GM10266 (cell line): ENCODE data around the gene CALCR.
"Not testable (repeated sequence)": the region's sequence is repeated elsewhere in the genome, so short reads cannot be mapped to it uniquely, and the experiment has no call there.

Experiments
- DNase-seq: peaks from one replicate; pipeline ENCODE4 v3.0.0; 2012; ENCODE audit errors: extremely low spot score
- TF ChIP-seq, protein P1 (sequence below): IDR thresholded peaks from 2 replicates; pipeline ENCODE4 v1.5.1; 2012; ENCODE audit warnings: mild to moderate bottlenecking, low read depth; ENCODE audit not compliant: control insufficient read depth, insufficient read depth; ENCODE audit errors: missing control alignments

CALCR gene

DNA sequence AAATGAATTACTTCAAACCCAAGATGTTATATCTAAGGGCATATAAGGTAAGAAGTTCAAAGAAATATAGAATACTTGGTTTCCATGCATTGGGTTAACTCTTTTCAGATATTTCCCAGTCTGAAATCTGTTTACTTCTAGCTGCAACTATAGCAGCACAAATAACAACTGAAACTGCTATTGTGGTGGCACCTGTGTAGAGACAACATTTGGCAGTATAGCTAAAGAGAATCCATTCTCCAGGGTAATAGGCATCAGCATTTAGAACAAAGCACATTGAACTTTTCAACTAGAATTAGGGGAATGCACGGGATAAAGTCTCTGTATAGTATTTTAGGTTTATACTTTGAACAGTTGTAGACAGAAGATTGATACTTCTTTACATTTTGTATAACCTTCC, 19.7 kb upstream of the CALCR start:
- DNase-seq, result no peak
- TF ChIP-seq, protein P1, sequence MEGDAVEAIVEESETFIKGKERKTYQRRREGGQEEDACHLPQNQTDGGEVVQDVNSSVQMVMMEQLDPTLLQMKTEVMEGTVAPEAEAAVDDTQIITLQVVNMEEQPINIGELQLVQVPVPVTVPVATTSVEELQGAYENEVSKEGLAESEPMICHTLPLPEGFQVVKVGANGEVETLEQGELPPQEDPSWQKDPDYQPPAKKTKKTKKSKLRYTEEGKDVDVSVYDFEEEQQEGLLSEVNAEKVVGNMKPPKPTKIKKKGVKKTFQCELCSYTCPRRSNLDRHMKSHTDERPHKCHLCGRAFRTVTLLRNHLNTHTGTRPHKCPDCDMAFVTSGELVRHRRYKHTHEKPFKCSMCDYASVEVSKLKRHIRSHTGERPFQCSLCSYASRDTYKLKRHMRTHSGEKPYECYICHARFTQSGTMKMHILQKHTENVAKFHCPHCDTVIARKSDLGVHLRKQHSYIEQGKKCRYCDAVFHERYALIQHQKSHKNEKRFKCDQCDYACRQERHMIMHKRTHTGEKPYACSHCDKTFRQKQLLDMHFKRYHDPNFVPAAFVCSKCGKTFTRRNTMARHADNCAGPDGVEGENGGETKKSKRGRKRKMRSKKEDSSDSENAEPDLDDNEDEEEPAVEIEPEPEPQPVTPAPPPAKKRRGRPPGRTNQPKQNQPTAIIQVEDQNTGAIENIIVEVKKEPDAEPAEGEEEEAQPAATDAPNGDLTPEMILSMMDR, result no peak

DNA sequence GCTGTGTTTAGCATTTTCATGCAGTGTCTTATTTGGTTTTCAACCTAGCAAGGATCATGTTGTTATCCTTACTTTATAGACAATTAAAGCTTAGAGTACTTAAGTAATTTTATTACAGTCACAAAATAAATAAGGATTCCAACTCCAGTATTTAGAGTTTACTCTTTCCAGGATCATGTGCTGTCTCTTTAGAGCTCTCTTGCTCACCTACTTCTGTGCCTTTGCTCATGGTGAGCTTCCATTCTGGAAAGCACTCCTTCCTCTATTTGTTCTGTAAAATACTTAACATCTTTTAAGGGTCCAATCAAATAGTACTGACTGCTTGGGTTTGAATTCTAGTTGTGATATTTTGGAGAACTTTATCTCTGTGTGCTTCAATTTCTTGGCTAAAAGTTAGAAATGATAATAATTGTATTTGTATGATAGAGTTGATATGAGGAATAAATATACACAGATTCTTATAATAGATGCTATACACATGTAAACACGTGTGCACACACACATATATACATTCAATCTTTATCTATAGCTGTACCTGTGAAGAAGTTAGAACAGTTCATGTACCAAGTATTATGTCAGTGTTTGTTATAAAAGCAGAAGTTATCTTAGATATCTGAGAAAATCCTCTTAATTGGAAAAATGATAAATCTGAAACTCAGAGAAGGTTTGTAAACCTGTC, 18.2 kb upstream of the CALCR start:
- no peak for DNase-seq
- TF ChIP-seq, protein P1, result no peak

DNA sequence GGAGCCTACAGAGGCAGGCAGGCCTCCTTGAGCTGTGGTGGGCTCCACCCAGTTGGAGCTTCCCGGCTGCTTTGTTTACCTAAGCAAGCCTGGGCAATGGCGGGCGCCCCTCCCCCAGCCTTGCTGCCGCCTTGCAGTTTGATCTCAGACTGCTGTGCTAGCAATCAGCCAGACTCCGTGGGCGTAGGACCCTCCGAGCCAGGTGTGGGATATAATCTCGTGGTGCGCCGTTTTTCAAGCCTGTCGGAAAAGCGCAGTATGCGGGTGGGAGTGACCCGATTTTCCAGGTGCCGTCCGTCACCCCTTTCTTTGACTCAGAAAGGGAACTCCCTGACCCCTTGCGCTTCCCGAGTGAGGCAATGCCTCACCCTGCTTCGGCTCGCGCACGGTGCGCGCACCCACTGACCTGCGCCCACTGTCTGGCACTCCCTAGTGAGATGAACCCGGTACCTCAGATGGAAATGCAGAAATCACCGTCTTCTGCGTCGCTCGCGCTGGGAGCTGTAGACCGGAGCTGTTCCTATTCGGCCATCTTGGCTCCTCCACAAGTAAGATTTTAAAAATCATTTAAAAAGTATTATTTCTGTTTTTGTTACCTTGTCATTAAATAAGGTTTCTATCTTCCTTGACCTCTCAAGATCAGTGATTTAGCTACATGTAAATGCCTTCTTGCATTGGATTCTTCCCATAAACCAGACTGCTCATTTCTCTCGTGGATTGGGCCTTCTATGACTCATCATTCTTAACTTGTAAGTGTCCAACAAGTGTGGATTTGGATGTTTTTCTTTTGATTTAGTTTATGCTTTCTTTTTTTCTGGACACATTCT, 16.9 kb upstream of the CALCR start:
- DNase-seq, result not testable (repeated sequence)

DNA sequence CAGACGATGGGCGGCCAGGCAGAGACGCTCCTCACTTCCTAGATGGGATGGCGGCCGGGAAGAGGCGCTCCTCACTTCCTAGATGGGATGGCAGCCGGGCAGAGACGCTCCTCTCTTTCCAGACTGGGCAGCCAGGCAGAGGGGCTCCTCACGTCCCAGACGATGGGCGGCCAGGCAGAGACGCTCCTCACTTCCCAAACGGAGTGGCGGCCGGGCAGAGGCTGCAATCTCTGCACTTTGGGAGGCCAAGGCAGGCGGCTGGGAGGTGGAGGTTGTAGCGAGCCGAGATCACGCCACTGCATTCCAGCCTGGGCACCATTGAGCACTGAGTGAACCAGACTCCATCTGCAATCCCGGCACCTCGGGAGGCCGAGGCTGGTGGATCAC, 11.9 kb upstream of the CALCR start:
- not testable (repeated sequence) for DNase-seq

DNA sequence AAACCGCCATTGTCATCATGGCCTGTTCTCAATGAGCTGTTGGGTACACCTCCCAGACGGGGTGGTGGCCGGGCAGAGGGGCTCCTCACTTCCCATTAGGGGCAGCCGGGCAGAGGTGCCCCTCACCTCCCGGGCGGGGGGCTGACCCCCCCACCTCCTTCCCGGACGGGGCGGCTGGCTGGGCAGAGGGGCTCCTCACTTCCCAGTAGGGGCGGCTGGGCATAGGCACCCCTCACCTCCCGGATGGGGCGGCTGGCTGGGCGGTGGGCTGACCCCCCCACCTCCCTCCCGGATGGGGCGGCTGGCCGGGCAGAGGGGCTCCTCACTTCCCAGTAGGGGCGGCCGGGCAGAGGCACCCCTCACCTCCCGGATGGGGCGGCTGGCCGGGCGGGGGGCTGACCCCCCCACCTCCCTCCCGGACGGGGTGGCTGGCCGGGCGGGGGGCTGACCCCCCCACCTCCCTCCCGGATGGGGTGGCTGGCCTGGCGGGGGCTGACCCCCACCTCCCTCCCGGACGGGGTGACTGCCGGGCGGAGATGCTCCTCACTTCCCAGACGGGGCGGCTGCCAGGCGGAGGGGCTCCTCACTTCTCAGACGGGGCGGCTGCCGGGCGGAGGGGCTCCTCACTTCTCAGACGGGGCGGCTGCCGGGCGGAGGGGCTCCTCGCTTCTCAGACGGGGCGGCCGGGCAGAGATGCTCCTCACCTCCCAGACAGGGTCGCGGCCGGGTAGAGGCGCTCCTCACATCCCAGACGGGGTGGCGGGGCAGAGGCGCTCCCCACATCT, 11.4 kb upstream of the CALCR start:
- not testable (repeated sequence) for DNase-seq

DNA sequence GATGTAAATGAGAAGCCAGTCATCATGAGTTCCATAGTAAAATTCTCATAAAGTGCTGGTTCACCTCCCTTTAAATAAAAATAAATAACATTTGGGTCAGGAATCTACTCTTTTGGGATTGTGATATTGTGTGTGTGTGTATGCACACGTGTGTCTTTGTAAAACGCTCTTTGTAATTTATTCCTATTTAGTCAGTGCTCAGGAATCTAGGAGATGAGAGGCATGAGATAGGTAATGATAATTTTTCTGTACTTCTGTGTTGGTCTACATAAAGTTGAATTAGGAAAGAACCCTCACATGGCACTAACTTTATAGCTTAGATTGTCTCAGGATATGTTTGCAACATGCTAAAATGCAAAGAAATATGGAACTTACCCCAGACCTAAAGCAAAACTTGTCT, 4.9 kb upstream of the CALCR start:
- DNase-seq, result no peak
- TF ChIP-seq, protein P1, result no peak

DNA sequence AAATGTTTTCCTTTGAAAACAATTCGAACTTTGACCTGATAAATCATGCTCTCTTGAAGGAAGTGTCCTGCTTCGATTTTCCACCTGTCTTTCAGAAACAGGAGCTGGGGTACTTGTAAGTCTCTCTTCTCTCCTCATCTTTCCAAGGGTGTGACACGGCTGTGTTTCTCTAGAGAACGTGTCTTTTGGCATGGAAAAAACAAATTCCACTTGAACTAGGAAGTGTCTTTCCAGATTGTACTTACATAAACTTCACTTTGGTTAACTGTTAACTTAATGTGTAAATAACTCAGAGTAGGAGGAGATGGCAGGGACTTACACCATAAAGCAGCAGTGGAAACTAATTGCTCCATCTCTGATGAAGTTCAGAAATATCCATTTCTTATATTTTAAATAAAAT, 4.2 kb upstream of the CALCR start:
- TF ChIP-seq, protein P1, result no peak
- no peak for DNase-seq

DNA sequence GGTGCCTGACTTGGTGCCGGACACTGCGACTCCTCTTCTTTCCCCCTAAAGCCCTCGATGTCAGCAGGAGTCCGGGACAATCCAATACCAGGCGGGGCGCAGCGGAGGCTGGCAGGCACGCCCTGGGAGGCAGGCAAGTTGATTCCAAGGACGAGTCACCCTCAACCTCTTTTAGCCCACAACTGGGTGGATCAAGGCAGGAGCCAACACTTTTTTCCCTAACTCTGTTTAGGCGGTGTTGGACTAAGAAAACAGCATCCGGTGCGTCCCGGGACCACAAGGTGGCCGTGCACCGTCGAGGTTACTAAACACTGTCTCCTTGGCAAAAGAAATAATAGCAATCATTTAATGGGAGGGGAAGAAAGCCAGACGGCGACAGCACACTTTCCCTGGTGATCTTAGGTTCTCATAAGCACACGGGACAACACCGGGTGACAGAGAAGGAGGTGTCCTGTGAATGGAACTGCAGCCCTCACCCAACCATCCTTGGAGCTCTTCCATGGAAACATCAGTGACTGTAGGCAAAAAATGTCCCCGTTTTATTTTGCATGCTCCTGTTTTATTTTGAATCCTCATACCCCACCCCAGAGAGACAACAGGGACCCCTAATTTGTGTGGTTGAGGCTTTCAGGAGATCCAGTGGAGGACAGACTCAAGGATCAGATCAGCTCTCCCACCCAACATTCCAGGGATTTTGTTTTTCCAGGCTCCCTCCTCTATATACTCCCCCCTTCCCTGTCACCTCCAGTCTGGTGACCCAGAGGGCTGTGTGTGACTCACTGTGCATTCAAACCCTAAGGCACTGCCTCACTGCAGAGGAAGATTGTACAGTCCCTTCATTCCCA, 1.3 kb upstream of the CALCR start:
- TF ChIP-seq, protein P1, result no peak
- no peak for DNase-seq
